ENCODE results near the gene CCDC85B.

CCDC85B gene

DNA sequence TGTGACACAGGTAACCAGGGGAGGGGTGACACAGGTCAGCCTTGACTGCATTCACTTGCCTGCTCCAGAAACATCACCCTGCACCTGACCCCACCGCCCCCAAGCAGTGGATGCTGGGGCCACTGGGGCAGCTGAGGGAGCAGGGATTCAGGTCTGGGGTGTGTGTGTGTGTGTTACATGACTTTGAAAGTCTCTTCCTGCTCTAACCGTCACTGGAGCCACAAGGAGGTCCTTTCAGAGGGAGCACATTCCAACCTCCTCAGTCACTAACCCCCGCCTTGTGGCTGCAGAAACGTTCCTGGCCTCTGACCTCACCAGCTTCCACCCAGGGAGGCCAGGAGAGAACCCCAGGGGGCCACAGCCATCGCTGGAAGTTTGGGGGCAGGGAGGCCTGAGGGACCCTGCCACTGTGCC, 12.6 kb downstream of the CCDC85B start:
- Histone ChIP-seq H3K79me2 (ENCODE audit: control insufficient read depth, insufficient read depth, low read length, poor library complexity) (peaks cover 8% of the 10 kb centered on the region), H2BK12ac (ENCODE audit: low read length) (peak overlapping the region; percentile 51), H3K14ac (ENCODE audit: low read length) (no peak overlapping the region), H4K8ac (ENCODE audit: low read depth, low read length) (peak overlapping the region; percentile 12), H4K91ac (ENCODE audit: low read depth, low read length) (no peak overlapping the region), H2BK120ac (ENCODE audit: insufficient read depth, low read length, poor library complexity) (peak overlapping the region; percentile 5), H3K79me1 (ENCODE audit: low read length) (peaks cover 20% of the 10 kb centered on the region), H3K18ac (ENCODE audit: low read length) (no peak overlapping the region), H3K4ac (ENCODE audit: low read depth, low read length) (no peak overlapping the region), H3K9me3 (ENCODE audit: insufficient read depth, low read depth, low read length) (no peaks in the 10 kb centered on the region), H2AFZ (ENCODE audit: insufficient read depth, low read length, poor library complexity) (no peak overlapping the region), H2AK5ac (ENCODE audit: low read length) (no peak overlapping the region), H3K4me2 (ENCODE audit: low read length) (peak overlapping the region; percentile 25), H3K27ac (ENCODE audit: low read depth, low read length) (peak overlapping the region; percentile 29), H3K9ac (ENCODE audit: low read length) (no peak overlapping the region), H3K23ac (ENCODE audit: low read length) (no peak overlapping the region), H3K4me1 (ENCODE audit: control insufficient read depth in 1 of 2, insufficient read depth in 2 of 2, low read length in 2 of 2) (peaks cover 33 to 38% of the 10 kb centered on the region in 2 experiments), H4K12ac (ENCODE audit: low read depth, low read length) (no peak overlapping the region), H3K36me3 (ENCODE audit: control insufficient read depth in 1 of 2, insufficient read depth in 2 of 2, low read length in 2 of 2) (no peaks in the 10 kb centered on the region), H3K27me3 (ENCODE audit: insufficient read depth, low read length) (peaks cover 13% of the 10 kb centered on the region), H2BK5ac (ENCODE audit: low read depth, low read length, poor library complexity) (no peak overlapping the region), H3K4me3 (ENCODE audit: low read depth, low read length) (no peak overlapping the region)
- WGBS (ENCODE audit: extremely low coverage, insufficient coverage, insufficient read length) = no CpG with 5 or more reads among the region's 5 CpGs
- DNase-seq = peak; percentile 68 to 72

DNA sequence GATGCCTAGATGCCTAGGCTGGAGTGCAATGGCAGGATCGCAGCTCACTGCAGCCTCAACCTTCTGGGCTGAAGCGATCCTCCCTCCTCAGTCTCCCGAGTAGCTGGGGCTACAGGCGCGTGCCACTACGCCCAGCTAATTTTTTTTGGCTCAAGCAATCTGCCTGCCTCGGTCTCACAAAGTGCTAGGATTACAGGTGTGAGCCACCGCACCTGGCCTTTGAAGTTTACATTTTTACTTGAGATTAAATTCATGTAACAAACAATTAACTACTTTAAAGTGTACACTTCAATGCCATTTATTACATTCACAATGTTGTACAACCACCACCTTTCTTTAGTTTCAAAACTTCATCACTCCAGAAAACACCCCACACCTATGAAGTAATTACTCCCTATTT, 13.2 kb downstream of the CCDC85B start:
- Histone ChIP-seq H4K8ac (ENCODE audit: low read depth, low read length) (no peak overlapping the region), H3K9me3 (ENCODE audit: insufficient read depth, low read depth, low read length) (no peaks in the 10 kb centered on the region), H3K27ac (ENCODE audit: low read depth, low read length) (no peak overlapping the region), H2BK120ac (ENCODE audit: insufficient read depth, low read length, poor library complexity) (peak overlapping the region; percentile 55), H3K14ac (ENCODE audit: low read length) (no peak overlapping the region), H3K4me1 (ENCODE audit: control insufficient read depth in 1 of 2, insufficient read depth in 2 of 2, low read length in 2 of 2) (peaks cover 33 to 38% of the 10 kb centered on the region in 2 experiments), H3K4me3 (ENCODE audit: low read depth, low read length) (no peak overlapping the region), H2AK5ac (ENCODE audit: low read length) (no peak overlapping the region), H4K91ac (ENCODE audit: low read depth, low read length) (peak overlapping the region; percentile 16), H4K12ac (ENCODE audit: low read depth, low read length) (no peak overlapping the region), H3K4ac (ENCODE audit: low read depth, low read length) (no peak overlapping the region), H2BK5ac (ENCODE audit: low read depth, low read length, poor library complexity) (no peak overlapping the region), H2AFZ (ENCODE audit: insufficient read depth, low read length, poor library complexity) (no peak overlapping the region), H3K36me3 (ENCODE audit: control insufficient read depth in 1 of 2, insufficient read depth in 2 of 2, low read length in 2 of 2) (no peaks in the 10 kb centered on the region), H3K18ac (ENCODE audit: low read length) (no peak overlapping the region), H2BK12ac (ENCODE audit: low read length) (no peak overlapping the region), H3K9ac (ENCODE audit: low read length) (no peak overlapping the region), H3K23ac (ENCODE audit: low read length) (no peak overlapping the region), H3K27me3 (ENCODE audit: insufficient read depth, low read length) (peaks cover 13% of the 10 kb centered on the region), H3K79me2 (ENCODE audit: control insufficient read depth, insufficient read depth, low read length, poor library complexity) (peaks cover 8% of the 10 kb centered on the region), H3K4me2 (ENCODE audit: low read length) (no peak overlapping the region), H3K79me1 (ENCODE audit: low read length) (peaks cover 20% of the 10 kb centered on the region)
- WGBS (ENCODE audit: extremely low coverage, insufficient coverage, insufficient read length) = no CpG with 5 or more reads among the region's 8 CpGs
- DNase-seq = no peak

DNA sequence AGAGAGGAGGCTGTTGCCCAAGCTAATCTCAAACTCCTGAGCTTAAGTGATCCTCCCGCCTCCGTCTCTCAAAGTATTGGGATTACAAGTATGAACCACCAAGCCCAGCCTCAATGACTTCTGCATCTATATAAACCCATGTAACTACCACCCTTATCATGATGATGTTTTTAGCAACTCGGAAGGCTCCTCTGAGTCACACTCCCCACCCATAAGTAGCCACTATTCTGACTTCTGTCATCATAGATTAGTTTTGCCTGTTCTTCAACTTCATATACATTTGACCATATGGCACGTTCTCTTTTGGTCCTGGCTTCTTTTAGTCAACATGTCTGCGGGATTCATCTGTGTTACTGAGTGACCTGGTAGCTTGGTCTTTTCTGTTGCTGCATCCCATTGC, 16.1 kb downstream of the CCDC85B start:
- Histone ChIP-seq H2BK120ac (ENCODE audit: insufficient read depth, low read length, poor library complexity) (no peak overlapping the region), H3K18ac (ENCODE audit: low read length) (no peak overlapping the region), H3K79me1 (ENCODE audit: low read length) (peaks cover 7% of the 10 kb centered on the region), H3K23ac (ENCODE audit: low read length) (no peak overlapping the region), H3K36me3 (ENCODE audit: control insufficient read depth in 1 of 2, insufficient read depth in 2 of 2, low read length in 2 of 2) (no peaks in the 10 kb centered on the region), H3K9me3 (ENCODE audit: insufficient read depth, low read depth, low read length) (no peaks in the 10 kb centered on the region), H3K27me3 (ENCODE audit: insufficient read depth, low read length) (no peaks in the 10 kb centered on the region), H3K4me1 (ENCODE audit: control insufficient read depth in 1 of 2, insufficient read depth in 2 of 2, low read length in 2 of 2) (peaks cover 17 to 22% of the 10 kb centered on the region in 2 experiments), H2BK12ac (ENCODE audit: low read length) (no peak overlapping the region), H3K27ac (ENCODE audit: low read depth, low read length) (no peak overlapping the region), H4K12ac (ENCODE audit: low read depth, low read length) (no peak overlapping the region), H4K8ac (ENCODE audit: low read depth, low read length) (no peak overlapping the region), H2BK5ac (ENCODE audit: low read depth, low read length, poor library complexity) (no peak overlapping the region), H3K4me3 (ENCODE audit: low read depth, low read length) (no peak overlapping the region), H2AK5ac (ENCODE audit: low read length) (no peak overlapping the region), H2AFZ (ENCODE audit: insufficient read depth, low read length, poor library complexity) (no peak overlapping the region), H4K91ac (ENCODE audit: low read depth, low read length) (no peak overlapping the region), H3K4me2 (ENCODE audit: low read length) (no peak overlapping the region), H3K79me2 (ENCODE audit: control insufficient read depth, insufficient read depth, low read length, poor library complexity) (no peaks in the 10 kb centered on the region), H3K14ac (ENCODE audit: low read length) (no peak overlapping the region), H3K4ac (ENCODE audit: low read depth, low read length) (no peak overlapping the region), H3K9ac (ENCODE audit: low read length) (no peak overlapping the region)
- peak in 1 of 2 donors; percentile 42 for DNase-seq
- WGBS (ENCODE audit: extremely low coverage, insufficient coverage, insufficient read length) = no CpG with 5 or more reads among the region's 5 CpGs

DNA sequence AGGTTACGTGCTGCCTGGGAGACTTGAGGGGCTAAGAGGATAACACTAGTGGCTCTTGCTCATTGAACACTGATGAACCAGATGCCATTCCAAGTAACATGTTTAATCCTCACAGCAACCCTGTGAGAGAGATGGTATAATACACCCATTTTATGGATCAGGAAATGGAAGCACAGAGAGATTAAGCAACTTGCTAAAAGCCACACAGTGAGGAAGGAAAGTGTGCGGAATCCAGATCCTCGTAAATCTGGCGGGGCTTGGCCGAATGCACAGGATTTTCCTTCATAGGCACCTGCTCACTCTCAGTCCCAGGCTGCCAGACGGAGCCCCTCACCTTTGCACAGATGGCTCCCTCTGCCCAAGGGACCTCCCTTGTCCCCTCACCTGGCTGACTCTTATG, 17.4 kb downstream of the CCDC85B start:
- Histone ChIP-seq H3K4me3 (ENCODE audit: low read depth, low read length) (no peak overlapping the region), H2AK5ac (ENCODE audit: low read length) (no peak overlapping the region), H3K4me2 (ENCODE audit: low read length) (no peak overlapping the region), H3K27me3 (ENCODE audit: insufficient read depth, low read length) (no peaks in the 10 kb centered on the region), H3K4ac (ENCODE audit: low read depth, low read length) (no peak overlapping the region), H3K36me3 (ENCODE audit: control insufficient read depth in 1 of 2, insufficient read depth in 2 of 2, low read length in 2 of 2) (no peaks in the 10 kb centered on the region), H4K12ac (ENCODE audit: low read depth, low read length) (no peak overlapping the region), H2BK120ac (ENCODE audit: insufficient read depth, low read length, poor library complexity) (no peak overlapping the region), H3K79me1 (ENCODE audit: low read length) (peaks cover 4% of the 10 kb centered on the region), H3K27ac (ENCODE audit: low read depth, low read length) (no peak overlapping the region), H3K18ac (ENCODE audit: low read length) (no peak overlapping the region), H2BK5ac (ENCODE audit: low read depth, low read length, poor library complexity) (no peak overlapping the region), H3K23ac (ENCODE audit: low read length) (no peak overlapping the region), H2BK12ac (ENCODE audit: low read length) (no peak overlapping the region), H4K8ac (ENCODE audit: low read depth, low read length) (no peak overlapping the region), H2AFZ (ENCODE audit: insufficient read depth, low read length, poor library complexity) (no peak overlapping the region), H3K4me1 (ENCODE audit: control insufficient read depth in 1 of 2, insufficient read depth in 2 of 2, low read length in 2 of 2) (peaks cover 10 to 11% of the 10 kb centered on the region in 2 experiments), H4K91ac (ENCODE audit: low read depth, low read length) (no peak overlapping the region), H3K9ac (ENCODE audit: low read length) (no peak overlapping the region), H3K79me2 (ENCODE audit: control insufficient read depth, insufficient read depth, low read length, poor library complexity) (no peaks in the 10 kb centered on the region), H3K9me3 (ENCODE audit: insufficient read depth, low read depth, low read length) (no peaks in the 10 kb centered on the region), H3K14ac (ENCODE audit: low read length) (no peak overlapping the region)
- no peak for DNase-seq
- WGBS (ENCODE audit: extremely low coverage, insufficient coverage, insufficient read length) = no CpG with 5 or more reads among the region's 6 CpGs

Data from trophoblast cell (in vitro differentiated cells and primary cell).